T47D (cell line): ENCODE measurements around the gene DGAT2L6.
"Not testable (repeated sequence)": the region's sequence is repeated elsewhere in the genome, so short reads cannot be mapped to it uniquely, and the experiment has no call there.

ENCODE experiments used
- DNase-seq, 2 experiments: peaks; one replicate each; pipeline versions ENCODE4 v3.0.0 to v3.0.0-alpha.2; 2011 to 2012; ENCODE audit warnings: low read depth in 1 of 2, low spot score in 1 of 2
- JUND ChIP-seq: IDR thresholded peaks from 2 replicates; pipeline ENCODE4 v1.6.1; 2012; ENCODE audit warnings: low read depth
- in situ Hi-C: cut with HindIII; loops from 2 replicates; pipeline ENCODE4 v1.10.0; 2016; ENCODE audit warnings: low sequenced_read_pairs, low pct_unique_long_range_greater_than_20kb

Gene DGAT2L6

GRCh38 chrX:70168238-70169188 is 8.8 kb upstream of the DGAT2L6 start:
- peak in 1 of 2 experiments; percentile 1 for DNase-seq
- in situ Hi-C loops = no loop called here
- TF ChIP-seq JUND = no peak

- no peak for DNase-seq
- no peak for TF ChIP-seq JUND
- in situ Hi-C loops = no loop called here
Measured at GRCh38 chrX:70169281-70169680, 8.0 kb upstream of the DGAT2L6 start.

- no peak for DNase-seq
- in situ Hi-C loops = no loop called here
- TF ChIP-seq JUND = no peak
Measured at GRCh38 chrX:70171624-70172023, 5.7 kb upstream of the DGAT2L6 start.

GRCh38 chrX:70172221-70172620 is 5.1 kb upstream of the DGAT2L6 start:
- in situ Hi-C loops = no loop called here
- no peak for DNase-seq
- TF ChIP-seq JUND = no peak

GRCh38 chrX:70172964-70173363 is 4.3 kb upstream of the DGAT2L6 start:
- in situ Hi-C loops = no loop called here
- TF ChIP-seq JUND = no peak
- no peak for DNase-seq

GRCh38 chrX:70174754-70175153 is 2.5 kb upstream of the DGAT2L6 start:
- no peak for DNase-seq
- TF ChIP-seq JUND = no peak
- in situ Hi-C loops = no loop called here

GRCh38 chrX:70175338-70175737 is 1.9 kb upstream of the DGAT2L6 start:
- no peak for TF ChIP-seq JUND

GRCh38 chrX:70183091-70183490 is 5.8 kb downstream of the DGAT2L6 start:
- in situ Hi-C loops = no loop called here

More at GRCh38 chrX:70175338-70175737, 1.9 kb upstream of the DGAT2L6 start:
- DNase-seq = peak in 1 of 2 experiments; percentile 0
- in situ Hi-C loops = no loop called here

GRCh38 chrX:70190225-70190624 is 12.9 kb downstream of the DGAT2L6 start:
- in situ Hi-C loops = no loop called here
- TF ChIP-seq JUND = no peak
- DNase-seq = no peak

More at GRCh38 chrX:70183091-70183490, 5.8 kb downstream of the DGAT2L6 start:
- no peak for TF ChIP-seq JUND
- DNase-seq = no peak

GRCh38 chrX:70196961-70197720 is 19.9 kb downstream of the DGAT2L6 start:
- peak; percentile 10 to 62 for DNase-seq
- no peak for TF ChIP-seq JUND
- in situ Hi-C loops = no loop called here

- in situ Hi-C loops = no loop called here
- DNase-seq = no peak
- TF ChIP-seq JUND = no peak
Measured at GRCh38 chrX:70201732-70202131, 24.4 kb downstream of the DGAT2L6 start.

- no peak for TF ChIP-seq JUND
- in situ Hi-C loops = no loop called here
- DNase-seq = no peak
Measured at GRCh38 chrX:70208479-70208878, 31.2 kb downstream of the DGAT2L6 start.

GRCh38 chrX:70209570-70209969 is 32.3 kb downstream of the DGAT2L6 start:
- in situ Hi-C loops, DNase-seq: not testable (repeated sequence)
